ENCODE results near the gene SERPINF2.
A peak's percentile ranks its signal among the peaks of the same experiment; 100 is the strongest.
"Not testable (repeated sequence)": the region's sequence is repeated elsewhere in the genome, so short reads cannot be mapped to it uniquely, and the experiment has no call there.

SERPINF2 gene

GRCh38 chr17:1742371-1743087 lies at the start of gene SERPINF2:
Gene SERPINF2 (plus strand): TSS chr17:1742871. CDS start chr17:1744996, 2,125 bp downstream.
- Mint-ChIP-seq H3K27ac (no peak within 1 kb of the TSS), H3K36me3 (no peaks in the 10 kb centered on the region)

DNA sequence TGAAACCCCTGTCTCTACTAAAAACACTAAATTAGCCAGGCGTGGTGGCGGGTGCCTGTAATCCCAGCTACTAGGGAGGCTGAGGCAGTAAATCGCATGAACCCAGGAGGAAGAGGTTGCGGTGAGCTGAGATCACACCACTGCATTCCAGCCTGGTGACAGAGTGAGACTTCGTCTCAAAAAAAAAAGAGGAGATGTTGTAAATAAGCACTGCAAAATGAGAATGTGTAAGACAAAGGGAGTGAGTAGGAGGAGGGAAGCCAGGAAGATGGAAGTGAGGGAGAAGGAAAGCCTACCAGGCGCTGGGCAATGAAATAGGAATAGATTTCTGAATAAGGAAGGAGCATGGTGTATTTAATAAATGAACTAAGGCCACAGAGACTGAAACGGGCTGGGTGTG lies 49.3 kb upstream of the SERPINF2 start:
- Mint-ChIP-seq H3K27me3 (peaks cover 33% of the 10 kb centered on the region), H3K4me3 (no peak overlapping the region), H3K36me3 (no peaks in the 10 kb centered on the region), H3K4me1 (no peaks in the 10 kb centered on the region), H3K9me3 (peaks cover 3% of the 10 kb centered on the region), H3K27ac (no peak overlapping the region)
- CTCF ChIA-PET = no interaction called here
- no peak for DNase-seq

More at GRCh38 chr17:1742371-1743087, at the start of gene SERPINF2:
- no peak for DNase-seq
- H3K4me1 Mint-ChIP-seq = no peaks in the 10 kb centered on the region
- peaks cover 12% of the 10 kb centered on the region for H3K27me3 Mint-ChIP-seq
- H3K9me3 Mint-ChIP-seq = no peaks in the 10 kb centered on the region
- H3K4me3 Mint-ChIP-seq = no peak within 1 kb of the TSS
- CTCF ChIA-PET = no interaction called here

- no peak overlapping the region for H3K4me3 Mint-ChIP-seq
Observed at GRCh38 chr17:1695365-1695764, 47.3 kb upstream of the SERPINF2 start.

DNA sequence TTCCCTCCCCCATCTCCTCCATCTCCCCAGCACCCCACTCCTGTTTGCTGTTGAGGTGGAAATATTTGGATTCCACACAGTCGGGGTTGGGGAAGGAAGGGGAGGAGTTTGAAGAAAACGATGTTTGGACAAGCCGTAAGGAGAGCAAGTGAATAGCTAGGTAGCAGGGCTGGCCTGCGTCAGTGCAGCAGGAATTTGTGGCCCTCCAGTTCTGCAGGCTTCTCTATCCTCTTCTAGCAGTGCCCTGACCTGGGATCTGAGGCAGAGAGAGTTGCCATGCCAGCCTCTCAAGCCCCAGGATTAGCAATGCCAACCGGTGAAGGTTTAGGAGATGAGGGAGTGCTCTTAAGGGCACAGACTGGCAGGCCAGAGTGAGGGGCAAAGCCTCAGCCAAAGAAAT lies 45.0 kb upstream of the SERPINF2 start:
- CTCF ChIA-PET = no interaction called here
- Mint-ChIP-seq H3K27me3 (peaks cover 39% of the 10 kb centered on the region), H3K36me3 (no peaks in the 10 kb centered on the region), H3K9me3 (no peaks in the 10 kb centered on the region), H3K27ac (no peak overlapping the region), H3K4me3 (no peak overlapping the region), H3K4me1 (no peaks in the 10 kb centered on the region)
- no peak for DNase-seq

More at GRCh38 chr17:1695365-1695764, 47.3 kb upstream of the SERPINF2 start:
- Mint-ChIP-seq H3K36me3 (no peaks in the 10 kb centered on the region), H3K27me3 (peaks cover 39% of the 10 kb centered on the region), H3K27ac (no peak overlapping the region), H3K4me1 (no peaks in the 10 kb centered on the region), H3K9me3 (peaks cover 3% of the 10 kb centered on the region)
- CTCF ChIA-PET = no interaction called here
- DNase-seq = no peak

DNA sequence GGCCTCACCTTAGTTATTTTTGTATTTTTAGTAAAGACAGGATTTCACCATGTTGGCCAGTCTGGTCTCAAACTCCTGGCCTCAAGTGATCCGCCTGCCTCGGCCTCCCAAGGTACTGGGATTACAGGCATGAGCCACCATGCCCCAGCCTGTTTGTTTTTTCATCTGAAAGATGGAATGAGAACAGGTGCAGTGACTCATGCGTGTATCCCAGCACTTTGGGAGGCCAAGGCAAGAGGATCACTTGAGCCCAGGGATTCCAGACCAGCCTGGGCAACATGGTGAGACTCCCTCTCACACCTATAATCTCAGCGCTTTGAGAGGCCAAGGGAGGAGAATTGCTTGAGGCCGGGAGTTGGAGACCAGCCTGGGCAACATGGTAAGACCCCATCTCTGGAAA lies 42.8 kb upstream of the SERPINF2 start:
- DNase-seq, CTCF ChIA-PET, H3K27ac Mint-ChIP-seq, H3K36me3 Mint-ChIP-seq, H3K9me3 Mint-ChIP-seq, H3K4me3 Mint-ChIP-seq, H3K4me1 Mint-ChIP-seq: not testable (repeated sequence)
- H3K27me3 Mint-ChIP-seq = peaks cover 40% of the 10 kb centered on the region

DNA sequence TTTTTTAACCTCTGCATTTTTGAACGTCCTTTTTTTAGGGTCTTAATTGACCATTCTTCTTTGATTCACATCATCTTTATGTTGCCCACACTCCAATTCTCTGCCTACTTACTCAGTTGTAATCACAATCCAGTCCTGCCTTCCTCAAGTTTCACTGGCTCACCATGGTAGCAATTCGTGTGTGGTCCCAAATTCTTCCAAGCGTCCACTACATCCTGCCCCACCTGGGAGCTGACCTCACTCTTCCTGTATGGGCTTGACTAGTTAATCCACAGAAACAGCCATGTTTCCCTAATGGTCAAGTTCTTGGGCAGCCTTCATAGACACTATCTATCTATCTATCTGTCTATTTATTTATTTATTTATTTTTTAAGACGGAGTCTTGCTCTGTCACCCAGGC lies 39.6 kb upstream of the SERPINF2 start:
- CTCF ChIA-PET = no interaction called here

GRCh38 chr17:1705004-1705403 lies 37.7 kb upstream of the SERPINF2 start:
- Mint-ChIP-seq H3K27me3 (peaks cover 67% of the 10 kb centered on the region), H3K4me1 (peaks cover 5% of the 10 kb centered on the region), H3K27ac (no peak overlapping the region), H3K4me3 (no peak overlapping the region), H3K9me3 (no peaks in the 10 kb centered on the region), H3K36me3 (no peaks in the 10 kb centered on the region)
- CTCF ChIA-PET = no interaction called here
- DNase-seq = no peak

More for the DNA sequence above, 39.6 kb upstream of the SERPINF2 start:
- peaks cover 3% of the 10 kb centered on the region for H3K4me1 Mint-ChIP-seq
- H3K4me3 Mint-ChIP-seq = no peak overlapping the region
- peaks cover 54% of the 10 kb centered on the region for H3K27me3 Mint-ChIP-seq
- H3K36me3 Mint-ChIP-seq = no peaks in the 10 kb centered on the region
- H3K27ac Mint-ChIP-seq = no peak overlapping the region
- no peaks in the 10 kb centered on the region for H3K9me3 Mint-ChIP-seq
- no peak for DNase-seq

DNA sequence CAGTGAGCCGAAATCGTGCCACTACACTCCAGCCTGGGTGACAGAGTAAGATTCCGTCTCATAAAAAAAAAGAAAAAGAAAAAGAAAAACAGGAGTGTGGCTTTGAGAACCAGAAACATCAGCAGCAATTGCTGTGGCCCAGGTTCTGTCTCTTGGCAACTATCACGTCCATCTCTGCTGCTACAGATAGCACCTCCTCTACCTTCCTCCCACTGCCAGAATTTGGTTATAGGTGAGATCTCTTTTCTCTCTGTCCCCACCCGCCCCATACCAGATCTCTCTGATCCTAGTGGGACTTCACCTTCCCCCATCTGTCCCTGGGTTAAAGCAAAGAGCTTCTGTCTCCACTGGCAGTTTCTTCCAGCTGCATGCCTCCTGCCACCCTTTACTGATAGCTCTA lies 35.6 kb upstream of the SERPINF2 start:
- Mint-ChIP-seq H3K4me3 (no peak overlapping the region), H3K27me3 (peaks cover 80% of the 10 kb centered on the region), H3K36me3 (peaks cover 2% of the 10 kb centered on the region), H3K4me1 (peaks cover 19% of the 10 kb centered on the region), H3K9me3 (no peaks in the 10 kb centered on the region), H3K27ac (no peak overlapping the region)
- CTCF ChIA-PET = no interaction called here
- DNase-seq = no peak

GRCh38 chr17:1708791-1709346 lies 33.8 kb upstream of the SERPINF2 start:
- CTCF ChIA-PET, DNase-seq, H3K9me3 Mint-ChIP-seq: not testable (repeated sequence)
- Mint-ChIP-seq H3K36me3 (peaks cover 17% of the 10 kb centered on the region), H3K27ac (peak overlapping the region; percentile 58), H3K4me1 (peaks cover 23% of the 10 kb centered on the region), H3K27me3 (peaks cover 92% of the 10 kb centered on the region), H3K4me3 (peak overlapping the region; percentile 38)

- peaks cover 27% of the 10 kb centered on the region for H3K4me1 Mint-ChIP-seq
- H3K9me3 Mint-ChIP-seq = no peaks in the 10 kb centered on the region
- peaks cover 92% of the 10 kb centered on the region for H3K27me3 Mint-ChIP-seq
- H3K36me3 Mint-ChIP-seq = peaks cover 17% of the 10 kb centered on the region
- peak overlapping the region; percentile 38 for H3K4me3 Mint-ChIP-seq
- no peak overlapping the region for H3K27ac Mint-ChIP-seq
- CTCF ChIA-PET = no interaction called here
- DNase-seq = no peak
Observed at GRCh38 chr17:1709403-1709951, 33.2 kb upstream of the SERPINF2 start.

GRCh38 chr17:1709971-1710806 lies 32.5 kb upstream of the SERPINF2 start, which contains the start of gene TLCD2:
Gene TLCD2 (minus strand): TSS chr17:1710377. CDS start chr17:1710242, 135 bp downstream.
- Mint-ChIP-seq H3K27me3 (peaks cover 92% of the 10 kb centered on the region), H3K4me3 (peak within 1 kb of the TSS; percentile 47), H3K36me3 (peaks cover 17% of the 10 kb centered on the region), H3K4me1 (peaks cover 33% of the 10 kb centered on the region), H3K9me3 (no peaks in the 10 kb centered on the region), H3K27ac (no peak within 1 kb of the TSS)
- CTCF ChIA-PET = no interaction called here
- peak; percentile 36 for DNase-seq

DNA sequence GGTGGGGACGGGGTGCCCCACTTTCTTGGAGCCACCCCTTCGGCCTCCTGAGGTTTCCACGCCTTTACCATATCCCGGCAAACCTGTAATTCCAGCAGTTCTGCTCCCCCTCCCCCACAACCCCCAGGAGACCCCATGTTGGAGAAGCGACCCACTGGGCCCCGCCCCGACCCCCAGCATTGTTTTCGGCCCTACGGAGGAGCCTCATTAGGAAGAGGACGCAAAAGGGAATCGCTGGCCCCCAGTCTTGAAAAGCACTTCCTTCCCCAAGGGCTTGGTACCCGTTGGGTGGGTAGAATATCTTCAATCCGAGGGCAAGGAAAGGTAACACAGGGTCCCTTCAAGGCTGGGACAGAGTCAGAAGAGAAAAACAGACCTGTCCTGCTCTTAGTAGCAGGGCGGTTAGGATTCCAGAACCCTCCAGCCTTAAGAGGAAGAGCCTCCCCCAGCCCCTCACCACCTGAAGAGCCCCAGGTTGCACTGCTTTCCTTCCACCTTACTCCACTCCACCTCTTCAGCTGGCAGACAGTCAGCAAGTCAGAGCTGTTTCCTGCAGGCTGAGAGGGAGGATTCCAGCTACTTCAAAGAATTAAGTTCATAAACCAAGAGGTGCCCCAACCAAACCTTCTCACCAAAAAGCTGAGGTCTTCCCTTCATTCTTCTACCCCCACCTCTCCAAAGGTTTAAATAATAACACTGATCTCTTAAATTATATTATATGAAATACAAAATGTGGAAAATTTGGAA lies 31.7 kb upstream of the SERPINF2 start:
- CTCF ChIA-PET = no interaction called here
- peaks cover 89% of the 10 kb centered on the region for H3K27me3 Mint-ChIP-seq
- H3K4me3 Mint-ChIP-seq = peak overlapping the region; percentile 47
- peaks cover 35% of the 10 kb centered on the region for H3K4me1 Mint-ChIP-seq
- no peaks in the 10 kb centered on the region for H3K9me3 Mint-ChIP-seq
- no peak for DNase-seq
- peaks cover 17% of the 10 kb centered on the region for H3K36me3 Mint-ChIP-seq
- H3K27ac Mint-ChIP-seq = no peak overlapping the region

- CTCF ChIA-PET = no interaction called here
- Mint-ChIP-seq H3K36me3 (peaks cover 17% of the 10 kb centered on the region), H3K27me3 (peaks cover 82% of the 10 kb centered on the region), H3K4me1 (peaks cover 36% of the 10 kb centered on the region), H3K4me3 (no peak overlapping the region), H3K9me3 (no peaks in the 10 kb centered on the region), H3K27ac (no peak overlapping the region)
- no peak for DNase-seq
Observed at GRCh38 chr17:1711804-1712203, 30.9 kb upstream of the SERPINF2 start.

GRCh38 chr17:1712271-1712670 lies 30.4 kb upstream of the SERPINF2 start:
- Mint-ChIP-seq H3K9me3 (no peaks in the 10 kb centered on the region), H3K27me3 (peaks cover 78% of the 10 kb centered on the region), H3K4me3 (no peak overlapping the region), H3K4me1 (peaks cover 36% of the 10 kb centered on the region), H3K27ac (peak overlapping the region; percentile 38), H3K36me3 (peaks cover 17% of the 10 kb centered on the region)
- CTCF ChIA-PET = no interaction called here
- DNase-seq = peak; percentile 11
